GM19438 (cell line): Measurements from ENCODE around the gene DYSF.

Source experiments
- ATAC-seq: cut with Tn5 transposase; IDR thresholded peaks from one replicate; pipeline ENCODE4 v1.9.1; 2021; ENCODE audit warnings: low read depth; ENCODE audit not compliant: unreplicated experiment

DYSF gene

GRCh38 chr2:71547616-71548285 is 94.4 kb downstream of the DYSF start:
- no peak for ATAC-seq

- no peak for ATAC-seq
These were observed 95.5 kb downstream of the DYSF start for GRCh38 chr2:71548646-71549425.

DNA sequence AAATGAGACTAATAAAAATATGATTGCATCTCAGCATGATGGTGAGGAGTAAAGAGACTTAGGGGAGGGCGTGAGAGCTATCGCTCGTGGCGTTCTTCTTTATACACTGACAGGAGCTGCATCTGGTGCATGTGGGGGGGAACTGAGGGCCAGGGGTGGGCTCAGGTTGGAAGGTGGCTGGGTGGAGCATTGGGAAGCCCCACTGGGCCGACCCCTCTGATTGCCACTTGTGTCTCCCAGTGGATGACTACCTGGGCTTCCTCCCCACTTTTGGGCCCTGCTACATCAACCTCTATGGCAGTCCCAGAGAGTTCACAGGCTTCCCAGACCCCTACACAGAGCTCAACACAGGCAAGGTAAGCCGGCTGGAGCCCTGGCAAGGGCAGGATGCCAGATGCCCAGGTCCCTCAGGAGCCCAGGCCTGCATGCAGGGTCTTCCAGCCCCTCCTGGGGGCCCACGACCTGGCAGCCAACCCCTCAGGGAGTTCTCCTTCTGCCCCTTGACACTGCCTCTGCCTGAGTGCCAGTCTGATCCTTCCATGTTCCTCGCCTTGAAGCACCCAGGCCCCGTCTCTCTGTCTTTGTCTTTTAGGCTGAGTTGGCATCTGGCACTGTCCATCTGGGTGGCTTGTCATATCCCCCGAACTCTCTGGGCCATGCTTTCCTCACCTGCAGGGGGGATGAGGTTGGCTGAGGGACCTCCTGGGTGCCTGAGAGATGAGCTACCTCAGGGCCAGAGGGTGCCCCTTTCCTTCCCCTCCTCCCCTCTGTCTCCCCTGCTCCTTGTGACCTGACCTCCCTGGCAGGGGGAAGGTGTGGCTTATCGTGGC is 97.7 kb downstream of the DYSF start:
- ATAC-seq, result no peak

GRCh38 chr2:71551631-71551915 is 98.2 kb downstream of the DYSF start:
- no peak for ATAC-seq

GRCh38 chr2:71552356-71552755 is 99.0 kb downstream of the DYSF start:
- ATAC-seq, result no peak

DNA sequence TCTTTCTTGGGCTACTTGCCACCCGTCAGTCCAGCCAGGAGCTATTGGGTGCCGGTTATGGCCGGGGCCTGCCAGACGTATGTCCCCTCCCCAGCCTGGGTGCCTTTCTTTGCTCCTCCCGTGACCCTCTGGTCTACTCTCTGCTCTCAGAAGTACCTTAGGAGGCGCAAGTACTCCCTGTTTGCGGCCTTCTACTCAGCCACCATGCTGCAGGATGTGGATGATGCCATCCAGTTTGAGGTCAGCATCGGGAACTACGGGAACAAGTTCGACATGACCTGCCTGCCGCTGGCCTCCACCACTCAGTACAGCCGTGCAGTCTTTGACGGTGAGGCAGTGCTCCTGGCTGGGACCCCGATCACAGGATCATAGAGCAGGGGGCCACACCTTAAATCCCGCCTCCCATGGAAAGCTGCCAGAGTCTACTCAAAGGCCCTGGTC is 99.5 kb downstream of the DYSF start:
- ATAC-seq, result no peak

DNA sequence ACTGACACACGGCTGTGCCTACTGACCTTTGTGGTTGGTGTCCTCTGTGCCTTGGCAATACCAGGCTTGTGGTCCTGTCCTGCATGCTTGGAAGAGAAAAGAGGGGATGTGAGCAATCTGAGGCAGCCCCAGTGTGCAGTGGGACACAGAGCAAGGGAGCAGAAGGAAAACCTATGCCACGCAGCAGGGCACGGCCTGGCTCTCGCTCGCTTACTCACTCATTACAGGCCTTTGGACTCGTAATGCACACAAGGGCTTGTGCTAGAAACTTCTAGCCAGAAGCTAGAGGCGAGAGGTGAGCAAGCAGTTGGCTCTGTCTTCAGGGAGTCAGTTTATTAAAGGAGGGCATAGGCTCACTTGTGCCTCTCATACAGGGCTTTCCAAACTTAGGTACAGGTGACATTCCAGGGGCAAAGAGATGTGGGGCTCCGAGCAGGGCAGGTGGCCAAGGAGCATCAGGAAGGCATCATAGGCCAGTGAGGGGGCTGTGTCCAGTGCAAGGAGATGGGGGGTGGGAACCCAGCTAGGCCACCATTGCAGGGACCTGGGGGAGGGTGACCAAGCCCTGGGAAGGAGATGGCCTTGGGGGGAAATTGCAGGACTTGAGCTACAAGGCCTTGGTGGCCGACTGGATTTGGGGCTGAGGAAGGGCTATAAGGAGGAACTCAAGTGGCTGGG is 100.8 kb downstream of the DYSF start:
- no peak for ATAC-seq

GRCh38 chr2:71554706-71555056 is 101.3 kb downstream of the DYSF start:
- ATAC-seq, result no peak

DNA sequence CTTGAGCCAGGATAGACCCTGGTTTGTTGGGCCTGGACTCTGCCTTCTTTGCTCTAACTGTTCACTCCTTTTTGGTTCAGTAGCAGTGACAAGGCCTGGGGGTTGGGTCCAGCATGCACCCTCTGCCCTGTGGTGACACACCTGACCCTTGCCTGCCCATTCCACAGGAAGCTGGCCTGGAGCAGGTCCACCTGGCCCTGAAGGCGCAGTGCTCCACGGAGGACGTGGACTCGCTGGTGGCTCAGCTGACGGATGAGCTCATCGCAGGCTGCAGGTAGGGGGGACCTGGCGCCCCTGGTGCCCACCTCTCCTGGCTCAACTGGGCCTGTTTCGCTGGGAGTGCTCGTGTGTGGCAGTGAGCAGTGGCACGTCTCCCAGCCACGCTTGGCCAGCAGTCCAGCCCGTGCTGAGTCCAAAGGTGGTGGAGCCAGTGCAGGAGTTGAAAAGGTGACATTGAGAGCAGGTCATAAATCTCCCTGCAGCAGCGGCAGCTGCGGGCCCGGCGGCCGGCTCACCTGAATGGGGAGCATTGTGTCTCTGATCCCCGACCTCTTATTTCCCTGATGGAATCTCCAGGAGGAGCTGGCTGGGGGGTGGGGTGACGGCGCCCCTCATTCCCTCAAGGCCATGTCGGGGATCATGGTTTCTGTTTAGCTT is 102.6 kb downstream of the DYSF start:
- no peak for ATAC-seq

DNA sequence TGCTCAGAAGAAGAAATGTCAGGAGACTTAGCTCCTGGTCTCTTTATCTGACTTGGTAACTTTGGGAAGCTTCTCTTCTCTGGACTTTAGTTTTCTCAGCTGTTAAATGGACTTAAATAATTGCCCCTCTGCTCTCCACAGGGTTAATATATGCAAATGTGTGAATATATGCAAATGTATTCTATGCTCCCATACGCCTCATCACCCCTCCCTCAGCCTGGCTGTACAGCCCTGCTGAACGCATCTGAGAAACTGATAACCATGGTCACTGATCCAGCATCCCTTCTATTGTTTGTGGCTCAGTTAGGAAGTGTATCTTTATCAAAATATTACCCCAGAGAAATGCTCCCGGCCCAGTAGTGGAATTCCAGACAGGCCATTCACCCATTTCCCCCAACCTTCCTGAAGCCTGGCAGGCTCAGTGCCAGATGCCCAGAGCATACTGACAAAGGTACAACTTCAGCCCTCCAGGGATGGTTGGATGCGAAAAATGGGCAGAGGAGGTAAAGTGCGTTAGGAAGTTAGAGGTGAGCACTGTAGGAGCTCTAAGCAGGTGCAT is 103.4 kb downstream of the DYSF start:
- no peak for ATAC-seq

DNA sequence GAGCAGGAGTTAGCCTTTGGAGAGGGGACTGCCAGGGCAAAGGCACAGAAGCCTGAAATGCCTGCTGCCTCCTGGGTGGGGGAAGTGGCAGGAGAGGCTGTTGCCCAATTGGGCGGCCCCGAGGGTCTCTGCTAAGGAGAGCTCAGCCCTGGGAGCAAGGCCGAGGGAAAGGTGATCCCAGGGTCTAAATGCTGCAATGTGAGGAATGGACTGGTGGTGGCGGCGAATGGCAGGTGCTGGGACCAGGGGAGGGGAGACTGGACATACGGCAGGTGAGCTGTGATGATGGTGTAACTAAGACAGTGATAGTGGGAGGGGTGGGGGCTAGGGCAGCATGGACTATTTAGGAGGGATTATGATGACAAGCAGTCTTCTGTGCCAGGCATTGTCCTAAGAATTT is 104.0 kb downstream of the DYSF start:
- ATAC-seq, result no peak

GRCh38 chr2:71558300-71559051 is 105.1 kb downstream of the DYSF start:
- no peak for ATAC-seq

- no peak for ATAC-seq
These were observed 105.9 kb downstream of the DYSF start for GRCh38 chr2:71559080-71559827.

GRCh38 chr2:71559828-71560637 is 106.7 kb downstream of the DYSF start:
- ATAC-seq, result no peak

GRCh38 chr2:71560638-71561011 is 107.3 kb downstream of the DYSF start:
- no peak for ATAC-seq

DNA sequence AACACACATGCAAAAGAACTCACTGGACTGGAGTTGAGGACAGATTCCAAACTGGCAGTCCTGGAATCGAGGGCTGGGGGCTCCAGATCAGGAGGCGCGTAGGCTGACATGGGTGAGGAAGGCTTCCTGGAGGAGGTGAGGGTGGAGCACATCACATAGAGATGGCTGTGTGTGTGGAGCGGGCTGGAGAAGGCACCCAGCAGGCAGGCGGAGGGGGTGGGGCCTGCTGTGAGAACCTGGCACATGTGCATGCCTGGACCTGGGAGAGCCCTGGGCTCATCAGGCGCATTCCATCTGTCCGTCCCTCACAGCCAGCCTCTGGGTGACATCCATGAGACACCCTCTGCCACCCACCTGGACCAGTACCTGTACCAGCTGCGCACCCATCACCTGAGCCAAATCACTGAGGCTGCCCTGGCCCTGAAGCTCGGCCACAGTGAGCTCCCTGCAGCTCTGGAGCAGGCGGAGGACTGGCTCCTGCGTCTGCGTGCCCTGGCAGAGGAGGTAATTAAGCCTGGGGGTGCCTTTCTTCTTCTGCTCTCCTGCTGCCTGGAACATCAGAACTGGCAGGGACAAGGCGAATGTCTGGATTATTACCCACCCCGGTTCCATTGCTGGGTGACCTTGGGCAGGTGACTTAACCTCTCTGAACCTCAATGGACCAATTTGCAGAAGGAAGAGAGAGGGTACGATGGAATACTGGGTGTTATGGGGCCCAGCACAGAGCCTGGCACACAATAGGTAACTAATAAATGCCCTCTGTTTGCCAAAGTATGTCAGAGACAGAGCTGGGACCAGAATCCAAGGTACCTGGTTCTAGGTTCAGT is 108.3 kb downstream of the DYSF start:
- no peak for ATAC-seq

- no peak for ATAC-seq
These were observed 109.2 kb downstream of the DYSF start for GRCh38 chr2:71562518-71562917.
